HTERT RPE-1 (cell line): Measurements from ENCODE around the gene UPK1A.

Source experiments
- in situ Hi-C: fragments of 300-500 bp; cut with MboI; formaldehyde crosslinking; loops from 4 replicates; pipeline ENCODE4 v1.14.3; 2020; ENCODE audit warnings: low sequenced_read_pairs

The UPK1A gene

DNA sequence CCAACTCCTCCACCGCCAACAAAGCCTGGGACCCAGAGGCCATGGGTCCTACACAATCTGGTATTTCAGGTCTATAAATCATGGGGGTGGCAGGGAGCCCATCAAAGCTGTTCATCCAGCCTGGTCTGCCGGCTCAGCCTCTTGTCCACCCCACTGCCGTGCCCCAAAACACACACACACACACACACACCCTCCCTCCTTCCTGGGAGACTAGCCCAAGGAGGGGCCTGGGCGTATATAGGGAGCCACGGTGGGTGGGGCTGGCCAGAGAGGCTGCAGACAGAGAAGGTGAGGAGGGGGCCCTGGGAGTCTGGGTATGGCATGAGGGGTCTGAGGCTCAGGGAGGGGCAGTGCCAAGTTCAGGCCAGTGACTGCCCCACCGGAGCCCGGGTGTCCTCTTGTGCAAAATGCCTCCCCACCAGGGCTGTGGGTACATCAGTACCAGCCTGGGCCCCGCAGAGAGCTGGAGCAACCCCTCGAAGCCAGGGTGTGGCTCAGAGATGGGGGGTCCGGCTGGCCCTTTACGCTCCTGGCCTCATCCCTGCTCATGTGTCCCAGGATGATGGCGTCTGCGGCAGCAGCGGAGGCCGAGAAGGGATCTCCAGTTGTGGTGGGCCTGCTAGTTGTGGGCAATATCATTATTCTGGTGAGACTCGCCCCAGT is at the start of gene UPK1A:
TSS of gene UPK1A (plus strand) at position 267 of the 663 bp plus-strand sequence. CDS start at position 563, 296 bp downstream.
- in situ Hi-C loops = no loop called here

DNA sequence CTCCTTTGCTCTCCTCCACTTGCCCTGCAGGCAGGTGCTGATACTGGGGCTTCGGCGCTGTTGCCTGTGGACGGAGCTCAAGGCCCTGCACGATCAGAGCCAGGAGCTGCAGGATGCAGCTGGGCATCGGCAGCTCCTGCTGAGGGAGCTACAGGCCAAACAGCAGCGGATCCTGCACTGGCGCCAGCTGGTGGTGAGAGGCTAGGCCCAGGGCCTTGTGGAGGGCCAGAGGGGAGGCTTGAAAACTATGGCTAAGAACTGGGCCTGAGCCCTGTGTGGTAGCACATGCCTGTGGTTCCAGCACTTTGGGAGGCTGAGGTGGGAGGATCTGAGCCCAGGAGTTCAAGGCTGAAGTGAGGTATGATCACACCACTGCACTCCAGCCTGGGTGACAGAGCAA is 47.5 kb upstream of the UPK1A start:
- in situ Hi-C loops = no loop called here

DNA sequence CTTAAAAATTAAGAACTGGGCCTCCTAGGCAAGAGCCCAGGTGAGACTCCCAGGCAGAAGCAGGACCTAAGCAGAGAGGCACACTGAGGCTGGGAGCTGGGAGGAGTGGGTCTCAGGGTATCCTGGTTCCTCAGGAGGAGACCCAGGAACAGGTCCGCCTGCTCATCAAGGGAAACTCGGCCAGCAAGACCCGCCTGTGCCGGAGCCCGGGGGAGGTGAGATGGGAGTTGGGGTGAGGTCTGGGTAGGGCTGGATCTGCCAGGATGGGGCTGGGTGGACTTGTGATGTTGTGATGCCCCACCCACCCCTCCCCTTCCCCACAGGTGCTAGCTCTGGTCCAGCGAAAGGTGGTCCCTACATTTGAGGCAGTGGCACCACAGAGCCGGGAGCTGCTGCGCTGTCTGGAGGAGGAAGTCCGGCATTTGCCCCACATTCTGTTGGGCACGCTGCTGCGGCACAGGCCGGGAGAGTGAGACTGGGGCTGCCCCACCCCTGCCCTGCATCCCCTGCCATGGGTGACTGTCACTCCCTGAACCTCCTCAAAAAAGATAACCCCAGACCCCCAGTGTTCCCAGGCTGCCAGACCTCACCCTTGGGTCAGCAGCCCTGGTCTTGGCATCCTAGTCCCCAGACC is 46.9 kb upstream of the UPK1A start:
- in situ Hi-C loops = no loop called here

DNA sequence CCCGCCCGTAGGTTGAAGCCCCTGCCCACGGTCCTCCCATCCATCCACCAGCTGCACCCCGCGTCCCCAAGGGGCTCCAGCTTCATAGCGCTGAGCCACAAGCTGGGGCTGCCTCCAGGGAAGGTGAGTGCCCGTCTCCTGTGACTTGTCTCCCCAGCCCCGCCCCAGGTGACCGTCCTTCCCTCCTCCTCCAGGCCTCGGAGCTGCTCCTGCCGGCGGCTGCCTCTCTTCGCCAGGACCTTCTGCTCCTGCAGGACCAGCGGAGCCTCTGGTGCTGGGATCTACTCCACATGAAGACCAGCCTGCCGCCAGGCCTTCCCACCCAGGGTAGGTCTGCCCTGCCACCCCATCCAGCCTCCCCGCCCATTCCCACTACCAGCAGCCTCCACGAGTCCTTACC is 46.3 kb upstream of the UPK1A start:
- in situ Hi-C loops = no loop called here

DNA sequence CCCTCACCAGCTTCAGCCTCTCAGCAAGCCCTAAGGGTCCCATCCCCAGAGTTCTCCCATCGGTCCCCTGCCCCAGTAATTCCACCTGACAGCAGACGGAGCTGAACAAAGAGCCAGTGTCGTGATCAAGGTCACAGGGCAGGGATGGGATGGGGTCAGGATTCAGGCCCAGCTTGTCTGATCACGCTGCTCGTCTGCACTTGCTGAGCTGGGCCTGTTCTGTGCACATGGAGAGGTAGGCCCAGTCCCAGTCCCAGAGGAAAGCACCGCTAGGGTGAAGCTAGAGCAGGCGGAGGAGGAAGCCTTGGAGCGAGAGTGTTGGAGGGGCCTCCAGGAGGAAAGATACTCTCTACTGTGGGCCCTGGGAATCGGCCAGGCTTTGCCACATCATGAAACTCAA is 44.6 kb upstream of the UPK1A start:
- in situ Hi-C loops = no loop called here

DNA sequence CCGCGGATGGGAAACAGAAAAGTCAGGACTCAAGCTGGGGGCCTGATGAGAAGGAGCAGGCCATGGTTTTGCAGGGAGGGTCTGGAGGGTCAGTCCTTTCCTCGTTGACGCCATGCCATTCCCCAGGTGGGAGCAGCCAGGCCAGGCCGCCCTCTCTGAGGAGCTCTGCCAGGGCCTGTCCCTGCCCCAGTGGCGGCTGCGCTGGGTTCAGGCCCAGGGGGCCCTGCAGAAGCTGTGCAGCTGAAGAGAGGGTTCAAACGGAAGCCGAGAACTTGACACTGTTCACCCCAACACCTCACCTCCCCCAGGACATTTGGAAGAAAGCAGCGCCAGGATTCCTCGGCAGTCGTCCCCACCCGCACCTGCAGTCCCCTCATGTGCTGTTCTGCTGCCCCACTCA is 43.6 kb upstream of the UPK1A start:
- in situ Hi-C loops = no loop called here

DNA sequence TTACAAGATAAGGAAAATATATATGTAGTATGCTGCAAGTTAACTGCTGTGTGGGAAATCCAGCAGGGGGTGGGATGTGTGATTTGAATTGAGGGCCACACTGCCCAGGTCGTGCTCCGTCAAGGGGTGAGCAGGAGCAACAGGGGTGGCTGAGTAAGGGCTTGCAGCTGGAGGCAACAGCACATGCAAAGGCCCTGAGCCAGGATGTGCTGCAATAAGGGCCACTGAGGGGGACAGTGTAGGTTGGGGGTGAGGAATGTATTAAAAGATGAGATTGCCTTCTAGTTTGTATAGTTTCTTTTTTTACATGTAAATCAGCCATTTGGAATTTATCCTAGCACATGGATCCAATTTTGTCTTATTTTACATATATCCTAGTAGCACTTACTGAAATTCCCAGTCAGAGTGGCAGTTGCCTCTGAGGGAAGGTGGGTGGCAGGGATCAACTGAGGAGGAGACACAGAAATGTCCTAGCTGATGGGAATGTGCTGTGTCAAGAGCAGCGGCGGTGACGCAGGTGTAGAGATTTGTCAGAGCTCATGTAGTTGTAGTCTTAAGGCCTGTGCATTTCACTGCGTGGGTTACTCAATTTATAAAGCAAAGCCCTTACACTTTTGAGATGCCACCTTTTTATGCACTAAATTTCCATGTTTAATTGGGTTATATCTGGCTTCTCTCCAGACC is 42.8 kb upstream of the UPK1A start:
- in situ Hi-C loops = no loop called here

DNA sequence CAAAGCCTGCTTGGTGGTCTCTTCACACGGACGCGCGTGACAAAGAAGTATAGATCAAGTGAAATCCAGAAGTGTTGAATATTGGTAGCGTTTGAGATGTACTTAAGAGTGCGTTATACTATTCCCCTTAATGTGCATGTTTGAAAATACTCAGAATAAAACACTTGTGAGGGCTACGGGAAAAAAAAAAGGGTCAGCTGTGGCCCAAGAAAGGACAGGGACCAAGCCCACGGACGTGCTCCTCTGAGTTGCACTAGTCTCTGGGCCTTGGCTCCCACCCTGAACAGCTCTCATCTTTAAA is 38.1 kb upstream of the UPK1A start:
- in situ Hi-C loops = no loop called here

DNA sequence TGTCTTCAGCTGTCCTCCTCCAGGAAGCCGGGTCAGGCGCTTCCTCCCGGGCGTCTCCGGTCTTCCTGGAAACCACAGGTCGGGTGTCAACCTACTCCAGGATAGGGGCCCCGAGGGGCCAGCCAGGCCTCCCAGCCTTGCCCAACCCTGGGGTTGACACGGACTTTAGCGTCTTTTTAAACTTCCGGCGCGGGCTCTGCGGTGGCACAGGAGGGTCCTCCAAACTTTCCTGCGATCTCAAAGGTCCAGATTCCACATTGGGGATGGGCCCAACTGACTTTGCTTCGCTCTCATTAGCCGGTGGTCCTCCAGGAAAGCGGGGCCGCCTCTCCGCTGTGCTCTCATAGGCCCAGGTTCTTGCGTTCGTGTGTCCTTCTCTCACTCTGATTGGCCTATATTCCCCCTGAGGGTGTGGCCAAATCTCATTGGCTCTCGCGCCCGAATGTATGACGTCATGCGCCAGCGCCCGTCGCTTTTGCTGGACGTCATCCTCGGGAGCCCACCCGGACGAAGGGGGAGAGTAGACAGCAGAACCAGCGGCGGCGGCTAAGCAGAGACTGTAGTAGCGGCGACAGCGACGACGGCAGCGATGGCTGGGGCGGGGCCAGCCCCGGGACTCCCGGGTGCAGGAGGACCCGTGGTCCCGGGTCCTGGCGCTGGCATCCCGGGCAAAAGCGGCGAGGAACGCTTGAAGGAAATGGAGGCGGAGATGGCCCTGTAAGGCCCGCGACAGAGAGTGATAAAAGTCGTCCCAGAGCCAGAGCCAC is 37.6 kb upstream of the UPK1A start, which contains the start of gene RBM42:
TSS of gene RBM42 (plus strand) at position 472 of the 767 bp plus-strand sequence. CDS start at position 590, 118 bp downstream.
- in situ Hi-C loops = no loop called here

DNA sequence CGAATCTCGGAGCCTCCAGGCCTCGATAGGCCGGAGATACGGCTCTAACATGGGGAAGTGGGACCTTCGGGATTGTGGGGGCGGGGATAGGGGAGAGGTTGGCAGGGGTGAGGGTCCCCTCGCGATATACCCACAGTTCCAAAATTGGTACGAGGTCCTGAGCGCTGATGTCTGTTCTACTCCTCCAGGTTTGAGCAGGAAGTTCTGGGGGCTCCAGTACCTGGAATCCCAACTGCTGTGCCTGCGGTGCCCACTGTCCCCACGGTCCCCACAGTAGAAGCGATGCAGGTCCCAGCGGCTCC is 37.0 kb upstream of the UPK1A start:
- in situ Hi-C loops = no loop called here

DNA sequence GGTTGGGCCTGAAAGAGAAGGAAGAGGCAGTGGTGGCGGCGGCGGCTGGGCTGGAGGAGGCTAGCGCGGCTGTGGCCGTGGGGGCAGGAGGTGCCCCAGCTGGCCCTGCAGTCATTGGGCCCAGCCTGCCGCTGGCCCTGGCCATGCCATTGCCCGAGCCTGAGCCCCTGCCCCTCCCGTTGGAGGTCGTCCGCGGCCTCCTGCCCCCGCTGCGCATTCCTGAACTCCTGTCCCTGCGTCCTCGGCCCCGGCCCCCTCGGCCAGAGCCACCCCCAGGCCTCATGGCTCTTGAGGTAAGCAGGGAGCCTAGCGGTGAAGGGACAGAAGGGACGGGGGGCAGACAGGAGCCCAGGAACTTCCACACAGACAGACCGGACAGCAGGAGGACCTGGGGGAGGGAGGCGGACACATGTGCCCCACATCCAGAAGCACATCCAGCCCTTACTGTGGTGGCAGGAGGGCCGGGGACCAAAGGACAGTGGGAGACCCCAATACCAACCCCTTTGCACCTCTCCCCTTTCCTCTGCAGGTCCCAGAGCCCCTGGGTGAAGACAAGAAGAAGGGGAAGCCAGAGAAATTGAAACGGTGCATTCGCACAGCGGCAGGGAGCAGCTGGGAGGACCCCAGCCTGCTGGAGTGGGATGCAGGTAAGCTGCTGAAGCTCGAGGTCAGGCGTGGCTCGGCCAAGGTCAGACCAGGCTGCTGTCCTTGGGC is 32.4 kb upstream of the UPK1A start:
- in situ Hi-C loops = no loop called here

DNA sequence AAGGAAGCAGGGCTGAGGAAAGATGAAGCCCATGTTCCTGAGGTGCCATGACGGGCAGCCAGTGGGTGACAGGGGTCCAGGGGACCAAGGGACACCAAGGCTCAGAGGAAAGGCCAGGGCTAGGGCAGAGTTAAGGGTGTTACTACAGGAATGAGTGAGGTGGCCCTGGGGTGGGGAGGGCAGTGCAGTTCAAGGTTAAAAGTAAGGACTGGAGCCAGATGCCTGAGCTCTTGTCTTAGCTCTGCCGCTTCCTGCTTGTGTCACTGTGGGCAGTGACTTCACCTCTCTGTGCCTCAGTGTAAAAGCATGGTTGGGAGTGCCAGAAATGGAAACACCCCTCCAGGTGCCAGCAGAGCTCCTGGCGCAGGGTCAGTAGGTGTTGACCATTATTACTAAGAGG is 29.7 kb upstream of the UPK1A start:
- in situ Hi-C loops = no loop called here

DNA sequence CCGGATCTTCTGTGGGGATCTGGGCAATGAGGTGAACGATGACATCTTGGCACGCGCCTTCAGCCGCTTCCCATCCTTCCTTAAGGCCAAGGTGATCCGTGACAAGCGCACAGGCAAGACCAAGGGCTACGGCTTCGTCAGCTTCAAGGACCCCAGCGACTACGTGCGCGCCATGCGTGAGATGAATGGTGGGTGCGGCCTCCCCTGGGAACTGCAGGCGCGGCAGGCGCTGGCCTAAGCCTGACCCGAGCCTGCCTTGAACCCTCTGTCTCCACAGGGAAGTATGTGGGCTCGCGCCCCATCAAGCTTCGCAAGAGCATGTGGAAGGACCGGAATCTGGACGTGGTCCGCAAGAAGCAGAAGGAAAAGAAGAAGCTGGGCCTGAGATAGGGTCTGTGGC is 29.2 kb upstream of the UPK1A start:
- in situ Hi-C loops = no loop called here

DNA sequence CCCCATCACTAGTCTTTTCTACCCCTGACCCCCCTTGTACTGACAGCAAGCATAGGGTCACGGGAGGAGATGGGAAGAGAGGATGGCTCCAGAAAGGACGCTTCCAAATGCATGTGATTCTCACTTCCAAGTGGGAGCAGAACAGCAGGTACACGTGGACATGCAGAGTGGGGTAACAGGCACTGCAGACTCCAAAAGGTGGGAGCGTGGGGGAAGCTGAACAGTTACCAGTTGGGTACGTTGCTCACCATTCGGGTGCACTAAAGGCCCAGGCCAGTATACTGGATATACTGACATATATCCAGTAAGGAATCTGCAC is 27.0 kb upstream of the UPK1A start:
- in situ Hi-C loops = no loop called here

DNA sequence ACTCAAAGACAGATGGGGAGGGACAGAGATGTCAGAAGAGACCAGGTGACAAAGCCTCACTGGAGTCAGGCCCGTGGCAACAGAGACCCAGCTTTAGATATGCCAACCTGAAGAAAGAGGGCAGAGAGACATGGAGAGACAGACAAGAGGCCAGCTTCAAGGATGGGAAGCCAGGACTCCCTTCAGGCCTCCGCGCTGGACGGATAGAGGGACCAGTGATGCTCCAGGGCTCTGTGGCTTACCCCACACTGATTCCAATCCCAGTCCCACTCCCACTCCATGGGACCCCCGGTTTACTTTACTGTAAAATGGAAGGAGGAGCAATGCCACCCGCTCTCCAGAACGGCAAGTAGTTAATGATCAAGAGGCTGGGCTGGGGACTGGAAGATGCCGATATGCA is 26.5 kb upstream of the UPK1A start:
- in situ Hi-C loops = no loop called here

DNA sequence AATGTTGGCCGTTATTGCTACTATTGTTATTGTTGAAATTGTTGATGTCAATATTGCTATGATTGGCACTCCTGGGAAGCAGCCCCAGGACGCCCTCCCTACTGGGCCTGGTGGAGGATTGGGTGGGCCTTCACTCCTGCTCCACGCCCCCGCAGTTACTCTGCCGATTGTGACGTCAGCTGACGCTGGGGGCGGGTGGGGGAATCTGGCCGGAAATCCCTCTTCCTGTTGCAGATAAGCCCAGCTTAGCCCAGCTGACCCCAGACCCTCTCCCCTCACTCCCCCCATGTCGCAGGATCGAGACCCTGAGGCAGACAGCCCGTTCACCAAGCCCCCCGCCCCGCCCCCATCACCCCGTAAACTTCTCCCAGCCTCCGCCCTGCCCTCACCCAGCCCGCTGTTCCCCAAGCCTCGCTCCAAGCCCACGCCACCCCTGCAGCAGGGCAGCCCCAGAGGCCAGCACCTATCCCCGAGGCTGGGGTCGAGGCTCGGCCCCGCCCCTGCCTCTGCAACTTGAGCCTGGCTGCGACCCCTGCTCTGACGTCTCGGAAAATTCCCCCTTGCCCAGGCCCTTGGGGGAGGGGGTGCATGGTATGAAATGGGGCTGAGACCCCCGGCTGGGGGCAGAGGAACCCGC is 24.7 kb upstream of the UPK1A start, which contains the start of gene ETV2:
TSS of gene ETV2 (plus strand) at position 231 of the 637 bp plus-strand sequence. CDS start 716 bp downstream, outside the sequence.
- in situ Hi-C loops = no loop called here

DNA sequence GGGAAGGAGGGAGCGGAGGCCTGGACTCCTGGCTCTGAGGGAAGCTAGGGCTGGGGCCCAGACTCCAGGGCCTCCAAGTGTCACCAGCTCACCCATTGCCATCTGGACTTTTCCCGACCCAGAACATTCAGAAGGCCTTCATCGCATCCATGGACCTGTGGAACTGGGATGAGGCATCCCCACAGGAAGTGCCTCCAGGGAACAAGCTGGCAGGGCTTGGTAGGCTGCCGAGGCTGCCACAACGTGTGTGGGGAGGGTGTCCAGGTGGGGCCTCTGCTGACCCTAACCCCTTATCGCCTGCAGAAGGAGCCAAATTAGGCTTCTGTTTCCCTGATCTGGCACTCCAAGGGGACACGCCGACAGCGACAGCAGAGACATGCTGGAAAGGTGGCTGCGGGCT is 24.0 kb upstream of the UPK1A start:
- in situ Hi-C loops = no loop called here

DNA sequence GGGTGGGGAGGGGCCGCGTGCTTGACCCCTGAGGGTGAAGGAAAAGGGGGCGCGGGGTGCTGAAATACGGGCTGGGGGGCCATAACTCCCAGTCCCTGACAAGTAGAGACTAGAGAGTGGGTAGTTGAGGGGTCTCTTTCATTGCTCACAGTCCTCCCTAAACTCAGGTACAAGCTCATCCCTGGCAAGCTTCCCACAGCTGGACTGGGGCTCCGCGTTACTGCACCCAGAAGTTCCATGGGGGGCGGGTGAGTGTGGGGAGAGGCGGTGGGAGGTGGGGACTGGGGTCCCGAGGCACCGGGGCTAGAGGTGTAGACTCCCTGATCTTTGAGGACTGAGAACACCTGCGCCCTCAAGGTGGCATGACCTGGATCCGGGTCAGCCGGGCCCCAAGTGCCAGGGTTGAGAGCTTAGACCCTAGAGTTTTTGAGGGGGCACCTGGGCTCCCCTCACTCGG is 23.5 kb upstream of the UPK1A start:
- in situ Hi-C loops = no loop called here

DNA sequence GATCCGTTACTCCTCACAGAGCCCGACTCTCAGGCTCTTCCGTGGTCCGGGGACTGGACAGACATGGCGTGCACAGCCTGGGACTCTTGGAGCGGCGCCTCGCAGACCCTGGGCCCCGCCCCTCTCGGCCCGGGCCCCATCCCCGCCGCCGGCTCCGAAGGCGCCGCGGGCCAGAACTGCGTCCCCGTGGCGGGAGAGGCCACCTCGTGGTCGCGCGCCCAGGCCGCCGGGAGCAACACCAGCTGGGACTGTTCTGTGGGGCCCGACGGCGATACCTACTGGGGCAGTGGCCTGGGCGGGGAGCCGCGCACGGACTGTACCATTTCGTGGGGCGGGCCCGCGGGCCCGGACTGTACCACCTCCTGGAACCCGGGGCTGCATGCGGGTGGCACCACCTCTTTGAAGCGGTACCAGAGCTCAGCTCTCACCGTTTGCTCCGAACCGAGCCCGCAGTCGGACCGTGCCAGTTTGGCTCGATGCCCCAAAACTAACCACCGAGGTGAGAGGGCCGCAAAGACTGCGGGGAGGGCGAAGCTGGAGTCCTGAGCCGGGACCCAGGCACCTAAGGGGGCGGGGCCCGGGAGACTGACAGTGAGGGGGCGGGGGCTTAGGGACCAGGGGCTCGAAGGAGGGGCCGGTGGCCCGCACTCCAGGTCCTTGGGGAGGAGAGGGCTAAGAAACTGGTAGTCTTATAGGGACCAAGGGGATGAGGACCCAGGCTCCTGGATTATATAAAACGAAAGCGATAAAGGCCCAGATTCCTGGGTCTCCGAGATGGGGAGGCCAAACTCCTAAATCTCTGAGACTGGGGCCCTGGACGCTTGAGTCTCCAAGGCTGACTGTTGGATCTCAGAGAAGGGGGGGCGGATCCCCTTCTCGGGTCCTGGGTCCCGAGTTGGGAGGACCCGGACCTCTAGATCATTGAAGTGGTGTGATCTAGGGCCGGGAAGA is 22.8 kb upstream of the UPK1A start:
- in situ Hi-C loops = no loop called here
